HG02870 (cell line): Measurements from ENCODE around the gene CTDSP2.
"Not testable (repeated sequence)": the region's sequence is repeated elsewhere in the genome, so short reads cannot be mapped to it uniquely, and the experiment has no call there.

Source experiments
- ATAC-seq: cut with Tn5 transposase; IDR thresholded peaks from one replicate; pipeline ENCODE4 v1.9.1; 2021; ENCODE audit warnings: mild to moderate bottlenecking, moderate library complexity; ENCODE audit not compliant: unreplicated experiment

CTDSP2 gene

GRCh38 chr12:57836442-57837375 lies 9.8 kb downstream of the CTDSP2 start:
- ATAC-seq = peak; percentile 41

GRCh38 chr12:57835366-57836288 lies 10.9 kb downstream of the CTDSP2 start:
- no peak for ATAC-seq

- no peak for ATAC-seq
Measured at GRCh38 chr12:57834086-57834876, 12.2 kb downstream of the CTDSP2 start.

- no peak for ATAC-seq
Measured at GRCh38 chr12:57833672-57834071, 12.9 kb downstream of the CTDSP2 start.

- ATAC-seq = no peak
Measured at GRCh38 chr12:57832966-57833365, 13.6 kb downstream of the CTDSP2 start.

GRCh38 chr12:57830393-57830792 lies 16.1 kb downstream of the CTDSP2 start:
- no peak for ATAC-seq

- ATAC-seq = no peak
Measured at GRCh38 chr12:57829025-57829777, 17.3 kb downstream of the CTDSP2 start.

- no peak for ATAC-seq
Measured at GRCh38 chr12:57826966-57827365, 19.6 kb downstream of the CTDSP2 start.

GRCh38 chr12:57826400-57826799 lies 20.1 kb downstream of the CTDSP2 start:
- ATAC-seq = no peak

- ATAC-seq = no peak
Measured at GRCh38 chr12:57825451-57825850, 21.1 kb downstream of the CTDSP2 start.

- no peak for ATAC-seq
Measured at GRCh38 chr12:57823908-57824640, 22.5 kb downstream of the CTDSP2 start.

- no peak for ATAC-seq
Measured at GRCh38 chr12:57823131-57823907, 23.2 kb downstream of the CTDSP2 start.

- no peak for ATAC-seq
Measured at GRCh38 chr12:57822392-57823130, 24.0 kb downstream of the CTDSP2 start.

- ATAC-seq = no peak
Measured at GRCh38 chr12:57821474-57822214, 24.9 kb downstream of the CTDSP2 start.

- not testable (repeated sequence) for ATAC-seq
Measured at GRCh38 chr12:57821015-57821414, 25.5 kb downstream of the CTDSP2 start.

GRCh38 chr12:57820119-57820518 lies 26.4 kb downstream of the CTDSP2 start:
- not testable (repeated sequence) for ATAC-seq

GRCh38 chr12:57817990-57818331 lies 28.6 kb downstream of the CTDSP2 start:
- not testable (repeated sequence) for ATAC-seq
